Measurements from ENCODE around the gene MYL7. TPM values are rescaled to one million over a fixed set of nuclear protein-coding genes. Genes with fewer than 3 reads are reported as not detected.

MYL7 gene
- total RNA-seq, 1 experiment from 2014 or later = 1.4 TPM

DNA sequence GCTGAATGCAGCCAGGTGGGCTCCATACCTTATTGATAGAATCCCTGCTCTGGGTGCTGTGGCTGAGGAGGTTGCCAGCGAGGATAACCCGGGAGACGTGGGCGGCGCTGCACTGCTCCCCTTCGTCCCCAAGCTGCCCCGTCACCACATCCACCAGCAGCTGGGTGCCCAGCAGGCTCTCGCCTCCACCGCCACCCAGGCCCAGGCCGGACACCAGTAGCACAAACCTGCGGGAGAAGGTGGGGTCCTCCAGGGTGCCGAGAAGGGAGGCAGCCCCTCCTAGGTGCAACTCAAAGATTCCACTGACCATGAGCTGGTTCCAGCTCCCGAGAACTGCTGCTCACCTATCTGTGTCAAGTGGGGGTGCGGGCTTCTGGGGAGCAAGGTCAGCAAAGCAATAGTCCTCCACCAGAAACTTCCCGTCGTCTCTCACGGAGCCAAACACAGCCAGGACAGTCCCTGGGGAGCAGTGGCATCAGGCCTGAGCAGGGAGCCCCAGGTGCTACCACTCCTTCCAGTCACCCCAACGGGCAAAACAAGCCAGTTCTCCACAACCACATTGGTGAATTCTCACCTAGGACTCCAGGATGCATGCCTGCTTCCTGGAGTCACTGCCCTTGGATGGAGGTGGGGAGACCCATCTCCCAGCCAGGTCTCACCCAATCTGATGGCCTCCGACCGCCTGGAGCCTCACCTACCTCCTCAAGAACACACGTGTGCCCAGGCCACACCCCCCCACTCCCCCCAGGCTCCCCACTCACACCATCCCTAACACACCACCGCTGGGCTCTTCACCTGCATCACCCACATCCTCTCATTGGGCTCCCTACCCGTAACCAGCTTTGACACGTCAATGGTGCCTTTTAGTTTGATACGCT is 24.1 kb downstream of the MYL7 start:
- in situ Hi-C loops (cut with HindIII; ENCODE audit: low sequenced_read_pairs) = no loop called here
- DNase-seq (ENCODE audit: low spot score) = no peak

DNA sequence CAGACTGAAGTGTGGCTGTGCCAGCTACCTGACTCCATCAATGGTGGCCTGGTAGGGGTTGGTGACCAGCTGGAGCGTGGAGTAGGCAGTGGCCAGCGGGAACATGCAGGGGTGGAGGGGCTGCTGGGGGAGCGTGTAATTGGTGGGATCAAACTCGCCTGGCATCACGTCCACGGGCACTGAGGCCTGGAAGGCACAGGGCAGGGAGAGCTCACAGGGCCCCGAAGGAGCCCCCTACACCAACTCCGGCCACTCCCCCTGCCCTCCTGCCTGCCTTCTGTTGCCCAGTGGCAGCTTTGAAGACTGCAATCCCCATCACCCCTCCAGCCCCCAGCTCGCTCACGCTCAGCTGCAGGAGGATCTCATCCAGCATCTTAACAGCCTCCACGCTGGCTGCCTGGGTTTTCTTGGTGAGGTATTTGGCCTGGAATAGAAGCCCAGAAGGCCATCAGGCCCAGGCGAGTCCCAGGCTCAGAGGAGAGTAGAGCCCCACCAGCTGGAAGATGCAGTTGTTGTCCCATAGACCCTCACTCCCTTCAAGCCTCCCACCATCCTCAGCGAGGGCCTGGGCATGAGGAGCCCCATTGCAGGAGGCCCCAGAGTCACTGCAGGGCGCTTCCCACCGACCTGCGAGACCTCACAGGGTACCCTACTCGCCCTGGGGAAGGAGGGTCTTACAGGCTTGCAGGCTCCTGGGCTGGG is 24.9 kb downstream of the MYL7 start:
- in situ Hi-C loops (cut with HindIII; ENCODE audit: low sequenced_read_pairs) = no loop called here
- no peak for DNase-seq (ENCODE audit: low spot score)

DNA sequence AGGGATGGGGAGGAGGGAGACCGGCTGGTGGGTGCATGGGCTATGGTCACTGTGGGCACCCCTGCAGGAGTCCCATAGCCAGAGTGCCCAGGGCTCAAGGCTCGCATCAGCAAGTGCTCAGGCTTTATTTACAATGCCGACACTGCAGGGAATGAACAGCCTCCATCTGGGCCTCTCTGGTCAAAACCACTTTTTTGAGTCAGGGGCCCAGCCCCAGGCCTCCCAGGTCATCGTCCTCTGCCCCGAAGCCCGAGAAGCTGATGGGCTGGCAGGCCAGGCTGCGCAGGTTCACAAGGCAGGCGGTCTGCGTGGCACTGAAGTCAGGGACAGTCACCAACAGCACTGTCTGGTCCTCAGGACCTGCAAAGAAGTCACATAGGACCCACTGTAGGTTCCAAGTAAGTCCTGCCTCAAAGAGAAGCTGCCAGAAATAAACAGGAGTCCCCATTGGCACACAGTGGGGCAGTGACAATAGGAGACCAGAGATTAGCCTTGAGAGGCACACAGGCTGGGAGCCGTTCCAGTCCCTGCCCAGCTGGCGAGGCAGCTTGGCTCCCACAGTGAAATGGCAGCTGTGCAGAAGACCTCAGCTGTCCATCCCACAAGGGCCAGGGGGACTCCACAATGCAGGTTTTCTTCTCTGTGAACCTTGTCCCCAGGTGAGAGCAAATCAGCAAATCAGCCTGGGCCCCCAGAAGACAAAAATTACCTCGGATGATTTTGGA is 26.4 kb downstream of the MYL7 start:
- in situ Hi-C loops (cut with HindIII; ENCODE audit: low sequenced_read_pairs) = no loop called here
- DNase-seq (ENCODE audit: low spot score) = peak; percentile 59

DNA sequence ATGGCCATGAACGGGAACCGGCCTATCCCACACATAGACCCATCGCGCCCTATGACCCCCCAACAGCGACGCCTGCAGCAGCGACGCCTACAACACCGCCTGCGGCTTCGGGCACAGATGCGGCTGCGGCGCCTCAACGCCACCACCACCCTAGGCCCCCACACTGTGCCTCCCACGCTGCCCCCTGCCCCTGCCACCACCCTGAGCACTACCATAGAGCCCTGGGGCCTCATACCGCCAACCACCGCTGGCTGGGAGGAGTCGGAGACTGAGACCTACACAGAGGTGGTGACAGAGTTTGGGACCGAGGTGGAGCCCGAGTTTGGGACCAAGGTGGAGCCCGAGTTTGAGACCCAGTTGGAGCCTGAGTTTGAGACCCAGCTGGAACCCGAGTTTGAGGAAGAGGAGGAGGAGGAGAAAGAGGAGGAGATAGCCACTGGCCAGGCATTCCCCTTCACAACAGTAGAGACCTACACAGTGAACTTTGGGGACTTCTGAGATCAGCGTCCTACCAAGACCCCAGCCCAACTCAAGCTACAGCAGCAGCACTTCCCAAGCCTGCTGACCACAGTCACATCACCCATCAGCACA is 27.3 kb downstream of the MYL7 start:
- no peak for DNase-seq (ENCODE audit: low spot score)
- in situ Hi-C loops (cut with HindIII; ENCODE audit: low sequenced_read_pairs) = no loop called here

DNA sequence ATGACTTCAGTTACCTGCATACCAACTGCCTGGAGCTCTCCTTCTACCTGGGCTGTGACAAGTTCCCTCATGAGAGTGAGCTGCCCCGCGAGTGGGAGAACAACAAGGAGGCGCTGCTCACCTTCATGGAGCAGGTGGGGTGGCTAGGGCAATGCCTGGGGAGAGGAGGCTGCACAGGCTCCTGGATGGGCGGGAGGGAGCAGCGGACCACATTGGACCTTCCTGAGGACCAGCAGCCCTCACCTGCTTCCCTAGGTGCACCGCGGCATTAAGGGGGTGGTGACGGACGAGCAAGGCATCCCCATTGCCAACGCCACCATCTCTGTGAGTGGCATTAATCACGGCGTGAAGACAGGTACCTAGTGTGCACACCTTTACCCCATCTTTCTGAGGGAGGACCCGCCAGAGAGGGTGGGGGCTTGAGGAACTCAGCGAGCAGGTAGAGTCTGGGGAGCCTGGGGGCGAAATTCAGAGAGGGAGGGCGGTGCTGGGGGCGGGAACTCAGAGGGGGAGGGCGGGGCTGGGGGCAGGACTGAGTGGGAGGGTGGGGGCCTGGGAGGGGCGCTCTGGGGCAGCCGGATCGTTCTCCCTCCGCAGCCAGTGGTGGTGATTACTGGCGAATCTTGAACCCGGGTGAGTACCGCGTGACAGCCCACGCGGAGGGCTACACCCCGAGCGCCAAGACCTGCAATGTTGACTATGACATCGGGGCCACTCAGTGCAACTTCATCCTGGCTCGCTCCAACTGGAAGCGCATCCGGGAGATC is 28.0 kb downstream of the MYL7 start:
- in situ Hi-C loops (cut with HindIII; ENCODE audit: low sequenced_read_pairs) = no loop called here
- no peak for DNase-seq (ENCODE audit: low spot score)

DNA sequence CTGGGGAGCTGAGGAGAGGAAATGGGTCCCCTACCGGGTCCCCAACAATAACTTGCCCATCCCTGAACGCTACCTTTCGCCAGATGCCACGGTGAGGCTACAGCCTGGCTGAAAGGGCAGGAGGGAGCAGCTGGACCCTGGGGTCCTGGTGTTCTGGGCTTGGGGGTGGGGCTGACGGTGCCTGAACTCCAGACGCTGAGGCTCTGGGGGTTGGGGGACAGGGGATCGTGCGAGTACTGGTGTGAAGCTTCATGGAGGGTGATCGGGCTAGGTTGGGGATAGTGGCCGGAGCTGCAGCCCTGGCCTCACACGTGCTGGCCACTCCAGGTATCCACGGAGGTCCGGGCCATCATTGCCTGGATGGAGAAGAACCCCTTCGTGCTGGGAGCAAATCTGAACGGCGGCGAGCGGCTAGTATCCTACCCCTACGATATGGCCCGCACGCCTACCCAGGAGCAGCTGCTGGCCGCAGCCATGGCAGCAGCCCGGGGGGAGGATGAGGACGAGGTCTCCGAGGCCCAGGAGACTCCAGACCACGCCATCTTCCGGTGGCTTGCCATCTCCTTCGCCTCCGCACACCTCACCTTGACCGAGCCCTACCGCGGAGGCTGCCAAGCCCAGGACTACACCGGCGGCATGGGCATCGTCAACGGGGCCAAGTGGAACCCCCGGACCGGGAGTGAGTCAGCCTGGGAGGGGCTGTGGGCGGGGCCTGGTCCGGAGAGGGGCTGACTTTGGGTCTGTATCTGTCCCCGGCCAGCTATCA is 28.7 kb downstream of the MYL7 start:
- in situ Hi-C loops (cut with HindIII; ENCODE audit: low sequenced_read_pairs) = no loop called here
- DNase-seq (ENCODE audit: low spot score) = no peak

DNA sequence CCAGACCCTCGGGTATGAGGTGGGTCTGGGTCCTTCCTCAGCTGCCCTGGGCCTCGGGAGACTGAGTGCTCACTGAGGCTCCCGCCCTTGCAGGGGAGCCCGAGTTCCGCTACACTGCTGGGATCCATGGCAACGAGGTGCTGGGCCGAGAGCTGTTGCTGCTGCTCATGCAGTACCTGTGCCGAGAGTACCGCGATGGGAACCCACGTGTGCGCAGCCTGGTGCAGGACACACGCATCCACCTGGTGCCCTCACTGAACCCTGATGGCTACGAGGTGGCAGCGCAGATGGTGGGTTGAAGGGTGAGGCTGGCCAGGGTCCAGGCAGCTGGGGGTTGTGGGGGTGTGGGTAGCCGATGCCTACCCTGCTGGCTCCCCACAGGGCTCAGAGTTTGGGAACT is 29.4 kb downstream of the MYL7 start:
- in situ Hi-C loops (cut with HindIII; ENCODE audit: low sequenced_read_pairs) = no loop called here
- DNase-seq (ENCODE audit: low spot score) = peak; percentile 50

DNA sequence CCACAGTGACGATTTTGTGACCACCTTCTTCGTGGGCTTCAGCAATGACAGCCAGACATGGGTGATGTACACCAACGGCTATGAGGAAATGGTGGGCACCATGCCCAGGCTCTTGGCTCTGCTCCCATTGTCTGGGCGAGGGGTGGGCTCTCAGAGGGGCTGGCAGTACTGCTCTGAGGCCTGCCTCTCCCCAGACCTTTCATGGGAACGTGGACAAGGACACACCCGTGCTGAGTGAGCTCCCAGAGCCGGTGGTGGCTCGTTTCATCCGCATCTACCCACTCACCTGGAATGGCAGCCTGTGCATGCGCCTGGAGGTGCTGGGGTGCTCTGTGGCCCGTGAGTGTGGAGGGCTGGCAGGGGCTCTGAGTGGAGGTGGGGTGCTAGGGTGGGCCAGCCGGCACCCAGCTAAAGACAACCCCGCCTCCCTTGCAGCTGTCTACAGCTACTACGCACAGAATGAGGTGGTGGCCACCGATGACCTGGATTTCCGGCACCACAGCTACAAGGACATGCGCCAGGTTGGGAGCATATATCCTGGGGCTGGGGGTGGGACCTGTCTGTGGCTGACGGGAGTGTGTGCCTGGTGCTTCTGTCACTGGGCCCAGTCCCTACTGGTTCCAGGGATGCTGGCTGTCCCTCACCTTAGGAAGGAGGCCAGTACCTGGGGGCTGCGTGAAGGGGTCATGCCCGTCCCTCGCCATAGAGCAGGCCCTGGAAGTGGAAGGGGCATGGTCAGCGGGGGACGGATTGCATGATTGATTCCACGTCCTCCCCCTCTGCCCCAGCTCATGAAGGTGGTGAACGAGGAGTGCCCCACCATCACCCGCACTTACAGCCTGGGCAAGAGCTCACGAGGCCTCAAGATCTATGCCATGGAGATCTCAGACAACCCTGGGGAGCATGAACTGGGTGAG is 30.2 kb downstream of the MYL7 start:
- in situ Hi-C loops (cut with HindIII; ENCODE audit: low sequenced_read_pairs) = no loop called here
- DNase-seq (ENCODE audit: low spot score) = no peak

DNA sequence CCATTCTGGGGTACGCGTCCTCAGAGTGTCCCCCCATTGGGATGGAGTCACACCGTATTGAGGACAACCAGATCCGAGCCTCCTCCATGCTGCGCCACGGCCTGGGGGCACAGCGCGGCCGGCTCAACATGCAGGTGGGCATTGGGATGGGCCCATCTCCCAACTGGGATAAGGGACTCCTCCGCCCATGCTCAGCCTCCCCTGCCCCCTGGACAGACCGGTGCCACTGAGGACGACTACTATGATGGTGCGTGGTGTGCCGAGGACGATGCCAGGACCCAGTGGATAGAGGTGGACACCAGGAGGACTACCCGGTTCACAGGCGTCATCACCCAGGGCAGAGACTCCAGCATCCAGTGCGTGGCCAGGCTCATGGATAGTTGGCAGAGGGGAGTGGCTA is 31.1 kb downstream of the MYL7 start:
- in situ Hi-C loops (cut with HindIII; ENCODE audit: low sequenced_read_pairs) = no loop called here
- no peak for DNase-seq (ENCODE audit: low spot score)

DNA sequence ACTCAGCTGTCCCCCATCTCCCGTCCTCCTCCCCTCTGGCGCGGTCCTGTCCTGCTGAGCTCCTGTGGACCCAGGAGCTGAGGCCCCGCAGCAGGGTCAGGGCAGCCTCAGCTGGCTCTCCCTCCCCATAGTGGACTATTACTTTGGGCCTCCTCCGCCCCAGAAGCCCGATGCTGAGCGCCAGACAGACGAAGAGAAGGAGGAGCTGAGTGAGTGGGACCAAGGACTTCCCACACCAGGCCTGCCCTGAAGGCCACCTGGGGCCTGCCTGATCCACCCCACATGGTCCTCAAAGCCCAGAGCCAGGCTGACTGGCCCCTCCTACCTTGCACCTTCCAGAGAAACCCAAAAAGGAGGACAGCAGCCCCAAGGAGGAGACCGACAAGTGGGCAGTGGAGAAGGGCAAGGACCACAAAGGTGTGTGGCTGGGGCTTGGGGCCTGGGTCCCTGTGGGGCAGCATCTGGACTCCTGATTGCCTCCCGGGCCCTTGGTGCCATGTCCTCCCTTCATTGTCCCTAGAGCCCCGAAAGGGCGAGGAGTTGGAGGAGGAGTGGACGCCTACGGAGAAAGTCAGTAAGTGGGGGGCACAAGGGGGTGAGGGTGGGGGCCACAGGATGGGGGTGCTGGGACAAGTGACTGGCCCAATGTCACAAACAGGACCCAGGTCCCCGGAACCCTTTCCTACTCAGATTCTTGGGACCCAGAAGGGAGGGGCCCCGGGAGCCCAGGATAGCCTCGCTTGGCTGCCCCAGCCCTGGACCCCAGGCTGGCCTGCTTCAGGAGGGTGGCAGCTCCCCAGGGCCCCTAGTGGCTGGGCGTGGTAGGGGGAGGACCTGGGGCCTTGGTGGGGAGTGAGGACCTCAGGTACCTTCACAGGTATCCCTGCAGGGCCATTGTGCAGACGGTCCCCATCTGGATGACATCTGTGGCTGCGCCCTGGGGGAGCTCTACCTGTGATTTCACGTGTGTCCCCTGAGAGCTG is 32.1 kb downstream of the MYL7 start:
- no peak for DNase-seq (ENCODE audit: low spot score)
- in situ Hi-C loops (cut with HindIII; ENCODE audit: low sequenced_read_pairs) = no loop called here

DNA sequence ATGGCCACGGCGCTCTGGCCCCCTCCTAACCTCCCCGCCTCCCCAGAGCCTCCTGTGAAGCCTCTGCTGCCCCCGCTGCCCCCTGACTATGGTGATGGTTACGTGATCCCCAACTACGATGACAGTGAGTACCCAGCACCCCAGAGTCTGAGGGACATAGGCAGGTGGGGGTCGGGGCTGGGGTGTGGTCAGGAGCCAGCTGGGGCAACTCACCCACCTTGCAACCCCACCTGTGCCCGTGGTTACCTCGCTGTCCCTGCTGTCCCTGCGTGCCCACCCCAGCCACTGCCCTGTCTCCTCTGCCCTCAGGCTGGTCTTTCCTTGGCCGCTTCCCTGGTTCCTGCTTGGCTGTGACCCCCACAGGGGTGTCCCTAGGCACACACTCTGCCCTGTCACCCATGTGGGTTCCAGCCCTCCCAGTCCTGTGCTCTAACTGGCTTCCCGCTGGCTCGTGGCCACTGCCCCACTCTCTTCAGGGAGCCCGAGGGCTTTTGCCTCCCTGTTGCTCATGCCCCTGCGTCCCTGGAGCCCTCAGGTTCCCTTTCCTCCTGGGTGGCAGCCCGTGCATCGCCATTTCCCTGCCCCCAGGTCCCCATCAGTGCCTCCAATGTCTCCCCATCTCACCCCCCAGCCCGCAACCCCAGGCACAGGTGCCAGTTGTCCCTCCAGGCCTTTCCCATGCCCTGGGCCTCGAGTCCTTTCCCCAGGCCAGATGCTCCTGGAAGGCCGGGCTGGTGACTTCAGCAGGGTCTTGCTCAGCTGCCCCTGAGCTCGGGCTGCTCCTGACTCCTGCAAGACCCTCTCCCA is 33.0 kb downstream of the MYL7 start:
- no peak for DNase-seq (ENCODE audit: low spot score)
- in situ Hi-C loops (cut with HindIII; ENCODE audit: low sequenced_read_pairs) = no loop called here

DNA sequence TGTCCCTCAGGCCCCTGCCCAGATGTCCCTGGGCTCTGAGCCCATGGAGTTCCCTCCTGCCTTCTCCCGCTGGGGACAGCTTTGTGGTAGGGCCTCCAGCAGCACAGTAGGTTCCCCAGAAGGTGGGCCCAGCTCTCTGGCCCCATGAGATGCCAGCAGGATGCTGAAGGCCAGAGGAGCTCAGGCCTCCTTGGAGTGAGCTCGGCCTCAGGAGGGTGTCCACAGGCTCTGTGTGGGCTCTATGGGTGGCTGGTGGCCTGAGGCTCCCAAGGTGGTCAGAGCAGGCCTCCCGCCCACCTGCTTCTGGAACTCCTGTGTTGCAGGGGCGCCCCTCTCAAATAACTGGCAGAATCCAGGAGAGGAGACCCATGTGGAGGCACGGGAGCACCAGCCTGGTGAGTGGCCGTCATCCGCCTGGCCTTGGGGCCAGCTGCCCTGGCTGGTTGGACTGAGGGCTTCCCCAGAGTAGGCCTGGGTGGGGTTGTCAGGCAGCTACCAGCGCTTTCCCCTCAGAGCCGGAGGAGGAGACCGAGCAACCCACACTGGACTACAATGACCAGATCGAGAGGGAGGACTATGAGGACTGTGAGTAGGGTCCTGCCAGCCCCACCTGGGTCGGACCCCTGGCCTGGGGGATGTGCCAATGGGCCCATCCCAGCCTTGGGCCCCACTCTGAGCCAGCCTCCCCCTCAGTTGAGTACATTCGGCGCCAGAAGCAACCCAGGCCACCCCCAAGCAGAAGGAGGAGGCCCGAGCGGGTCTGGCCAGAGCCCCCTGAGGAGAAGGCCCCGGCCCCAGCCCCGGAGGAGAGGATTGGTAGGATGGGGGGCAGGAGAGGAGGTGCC is 33.8 kb downstream of the MYL7 start:
- no peak for DNase-seq (ENCODE audit: low spot score)
- in situ Hi-C loops (cut with HindIII; ENCODE audit: low sequenced_read_pairs) = no loop called here

DNA sequence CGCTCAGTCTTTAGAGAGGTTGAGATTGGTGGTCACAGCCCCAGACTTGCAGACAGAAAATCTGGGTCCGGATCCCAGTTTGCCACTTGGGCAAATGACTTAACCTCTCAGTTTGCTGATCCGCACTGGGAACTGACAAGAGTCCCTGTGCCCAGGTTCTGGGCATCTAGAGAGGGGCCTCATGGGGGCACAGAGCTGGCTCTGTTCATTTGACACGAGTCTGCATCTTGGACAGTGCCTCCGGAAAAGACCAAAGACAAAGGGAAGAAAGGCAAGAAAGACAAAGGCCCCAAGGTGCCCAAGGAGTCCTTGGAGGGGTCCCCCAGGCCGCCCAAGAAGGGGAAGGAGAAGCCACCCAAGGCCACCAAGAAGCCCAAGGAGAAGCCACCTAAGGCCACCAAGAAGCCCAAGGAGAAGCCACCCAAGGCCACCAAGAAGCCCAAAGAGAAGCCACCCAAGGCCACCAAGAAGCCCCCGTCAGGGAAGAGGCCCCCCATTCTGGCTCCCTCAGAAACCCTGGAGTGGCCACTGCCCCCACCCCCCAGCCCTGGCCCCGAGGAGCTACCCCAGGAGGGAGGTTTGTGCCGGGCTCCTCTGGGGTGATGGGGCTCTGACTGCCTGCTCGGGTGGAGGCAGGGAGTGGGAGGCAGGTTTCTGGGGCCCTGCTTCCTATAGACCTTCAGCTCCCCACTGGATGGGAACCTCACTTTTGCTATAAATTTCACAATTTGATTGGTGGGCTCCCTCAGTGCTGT is 34.6 kb downstream of the MYL7 start:
- DNase-seq (ENCODE audit: low spot score) = no peak
- in situ Hi-C loops (cut with HindIII; ENCODE audit: low sequenced_read_pairs) = no loop called here

DNA sequence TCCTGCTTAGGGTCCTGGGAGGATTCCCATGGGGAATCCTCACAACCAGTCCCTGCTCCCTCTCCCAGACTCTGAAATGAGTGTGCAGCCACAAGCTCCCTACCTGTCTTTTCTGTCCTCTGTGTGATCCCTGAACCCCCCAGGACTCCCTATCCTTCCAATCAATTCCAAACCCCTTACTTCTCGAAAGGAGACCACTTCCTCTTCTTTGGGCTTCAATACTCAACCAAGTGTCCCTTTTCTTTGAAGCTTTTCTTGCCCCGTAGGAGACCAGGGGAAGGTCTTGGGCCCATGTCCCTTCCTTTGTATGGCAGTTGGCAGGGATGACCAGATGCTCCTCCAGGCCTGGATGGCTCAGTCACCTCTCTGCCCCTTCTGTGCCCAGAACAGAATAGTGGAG is 35.3 kb downstream of the MYL7 start:
- DNase-seq (ENCODE audit: low spot score) = no peak
- in situ Hi-C loops (cut with HindIII; ENCODE audit: low sequenced_read_pairs) = no loop called here
